OCI-LY7 (cell line): Measurements from ENCODE around the gene SIDT1.

Experiments used
- CTCF ChIP-seq: fragments of 200-600 bp; sonication (generic); conservative IDR thresholded peaks from 2 replicates; pipeline ENCODE4 v1.5.1; 2014; ENCODE audit warnings: mild to moderate bottlenecking, antibody characterized with exemption, low read length, moderate library complexity, mixed read lengths
- EZH2phosphoT487 ChIP-seq: fragments of 200-600 bp; sonication (generic); IDR thresholded peaks from 2 replicates; pipeline ENCODE4 v1.6.1; 2018; ENCODE audit warnings: low read depth, borderline replicate concordance, mild to moderate bottlenecking, mixed run types, antibody characterized with exemption, low read length, moderate library complexity, mixed read lengths

GRCh38 chr3:113623324-113623723 is 91.0 kb downstream of the SIDT1 start:
- TF ChIP-seq CTCF (0 out of 2 replicates have a peak, but pooled peaks have one; percentile 15), EZH2phosphoT487 (no peak)
